Measurements from ENCODE around the gene RNASE1. TPM values are rescaled to one million over a fixed set of nuclear protein-coding genes. Genes with fewer than 3 reads are reported as not detected.

RNASE1 gene
- total and polyA plus RNA-seq, 9 of the 15 experiments (the other 6 are each of a cell fraction or from before 2014, with no cell fraction given) = 6.4 to 33.3 (median 13.9) TPM

GRCh38 chr14:20797164-20797563, 5.5 kb downstream of the RNASE1 start:
- H3K9me3 ChIP-seq (replicated peaks; ENCODE audit: control insufficient read depth, insufficient read depth, low read depth, low read length) = no peaks in the 10 kb centered on the region
- intact Hi-C loops (cut with micrococcal nuclease) (no loop called here), in situ Hi-C loops (cut with MboI) (no loop called here)
- H3K4me1 ChIP-seq (replicated peaks in 1 of 2; ENCODE audit: control insufficient read depth in 2 of 2, insufficient read depth in 2 of 2, low read length in 2 of 2) = peaks cover 17 to 41% of the 10 kb centered on the region in 2 experiments; a peak in 4 of 5 replicates
- peak; percentile 6 for FAIRE-seq
- H3K9me1 ChIP-seq (ENCODE audit: control insufficient read depth, insufficient read depth, low read length) = no peaks in the 10 kb centered on the region
- H2AFZ ChIP-seq (ENCODE audit: low read depth, low read length) = peak overlapping the region; percentile 83; the same call in 1 of the 2 replicates
- H3K79me2 ChIP-seq (ENCODE audit: control insufficient read depth, insufficient read depth, low read length) = peaks cover 16% of the 10 kb centered on the region
- no peaks in the 10 kb centered on the region for H3K27me3 ChIP-seq (ENCODE audit: control insufficient read depth in 2 of 2, insufficient read depth in 2 of 2, low read length in 2 of 2)
- TF ChIP-seq TRIM28 (IDR thresholded peaks at IDR 0.05) (no peak), AFF1 (IDR thresholded peaks at IDR 0.05; ENCODE audit: low read depth in 1 of 2, partially characterized antibody in 2 of 2) (no peak), CTBP1 (IDR thresholded peaks at IDR 0.05; ENCODE audit: borderline replicate concordance) (no peak), SRF (CRISPR knock-in tag; IDR thresholded peaks at IDR 0.05) (no peak), TEAD1 (CRISPR knock-in tag; IDR thresholded peaks at IDR 0.05) (no peak), ATF4 (CRISPR knock-in tag; IDR thresholded peaks at IDR 0.05) (no peak), ZBTB26 (CRISPR knock-in tag; IDR thresholded peaks at IDR 0.05) (no peak), KAT2B (IDR thresholded peaks at IDR 0.05; ENCODE audit: low read depth, low read length) (no peak), ATF3 (IDR thresholded peaks at IDR 0.05) (0 out of 2 replicates have a peak, but pooled peaks have one; percentile 8), ATF3 (CRISPR knock-in tag; conservative IDR thresholded peaks at IDR 0.05) (no peak), TAF9B (IDR thresholded peaks at IDR 0.05; ENCODE audit: partially characterized antibody) (no peak), FOSL1 (tag; conservative IDR thresholded peaks at IDR 0.05) (0 out of 2 replicates have a peak, but pooled peaks have one; percentile 7), ZNF212 (CRISPR knock-in tag; IDR thresholded peaks at IDR 0.05) (no peak), RBFOX2 (IDR thresholded peaks at IDR 0.05; ENCODE audit: low read depth, low read length) (no peak), CCNT2 (IDR thresholded peaks at IDR 0.05; ENCODE audit: borderline replicate concordance, extremely low read depth, insufficient read length, low read depth, low read length) (no peak), MCM5 (IDR thresholded peaks at IDR 0.05; ENCODE audit: low read depth) (no peak)
- ChIA-PET POLR2A (no interaction called here), CTCF (ENCODE audit: low intra/inter-chr PET ratio) (no interaction called here)
- no peak overlapping the region for H3K9ac ChIP-seq (ENCODE audit: insufficient read depth in 1 of 2, low read depth in 2 of 2, low read length in 2 of 2)
- H3K4me2 ChIP-seq (ENCODE audit: insufficient read depth, low read length) = no peak overlapping the region
- no peak for ATAC-seq
- no peak for DNase-seq (ENCODE audit: extremely low read depth in 1 of 4, low spot score in 3 of 4)
- H3K36me3 ChIP-seq (ENCODE audit: control insufficient read depth, insufficient read depth, low read length) = no peaks in the 10 kb centered on the region; the same call in 2 of the 3 replicates
- WGBS (ENCODE audit: insufficient coverage, low coverage, missing lambda C conversion rate) = 80% methylated on average over 1 of the region's 1 CpG
- no TSS peak for BruUV-seq (replicated peaks)
- H3K27ac ChIP-seq (ENCODE audit: extremely low read depth, low read depth, low read length) = peak overlapping the region; percentile 88
- H4K20me1 ChIP-seq (replicated peaks; ENCODE audit: control insufficient read depth, insufficient read depth, low read length) = no peaks in the 10 kb centered on the region
- no peak overlapping the region for H3K4me3 ChIP-seq

All from K562 (cell line).